Measurements from ENCODE around the gene HIVEP3. TPM values are rescaled to one million over a fixed set of nuclear protein-coding genes. Genes with fewer than 3 reads are reported as not detected.

Gene HIVEP3
- total and polyA plus RNA-seq, 2 of the 13 experiments (the other 11 are each of a cell fraction or from before 2014, with no cell fraction given): 0.05 TPM; not detected in 1

GRCh38 chr1:41917076-41917475, 1.6 kb downstream of the HIVEP3 start:
- Histone ChIP-seq H4K20me1 (ENCODE audit: insufficient read depth, low read length) (no peaks in the 10 kb centered on the region), H3K27me3 (ENCODE audit: control insufficient read depth in 1 of 2, insufficient read depth in 2 of 2, low read length in 2 of 2) (peaks cover 1 to 19% of the 10 kb centered on the region in 2 experiments; a peak in 4 of 5 replicates), H3K4me1 (ENCODE audit: insufficient read depth, low read length) (no peaks in the 10 kb centered on the region), H3K9ac (ENCODE audit: insufficient read depth, low read depth, low read length) (no peak overlapping the region), H3K4me2 (ENCODE audit: low read depth, low read length) (no peak overlapping the region), H3K9me3 (ENCODE audit: low read length) (no peaks in the 10 kb centered on the region), H2AFZ (ENCODE audit: low read length) (no peak overlapping the region), H3K79me2 (ENCODE audit: insufficient read depth, low read length) (no peaks in the 10 kb centered on the region), H3K36me3 (replicated peaks in 1 of 2; ENCODE audit: control insufficient read depth in 1 of 2, insufficient read depth in 2 of 2, low read length in 2 of 2) (no peaks in the 10 kb centered on the region), H3K4me3 (replicated peaks in 1 of 3; ENCODE audit: insufficient read depth in 1 of 3, low read depth in 2 of 3, low read length in 3 of 3) (no peak overlapping the region), H3K27ac (ENCODE audit: extremely low read length, insufficient read depth, low read length) (no peak overlapping the region)
- CTCF ChIA-PET (ENCODE audit: low intra/inter-chr PET ratio, low total read pairs): no interaction called here
- DNase-seq (ENCODE audit: low spot score) (no peak), FAIRE-seq (no peak), ATAC-seq (no peak)
- POLR2A ChIA-PET: no interaction called here
- BruUV-seq (replicated peaks): no TSS peak
- 26% methylated on average over 4 of the region's 7 CpGs for WGBS (ENCODE audit: low lambda C conversion rate)
- in situ Hi-C loops (cut with HindIII; ENCODE audit: extremely low pct_ligation_motif_present, low pct_unique_long_range_greater_than_20kb) (loop anchor here (10.0 kb wide), 1 partner anchor 58 kb away; no protein-coding TSS in a partner anchor), intact Hi-C loops (cut with micrococcal nuclease; ENCODE audit: unreplicated experiment) (no loop called here)
- TF ChIP-seq ZNF333 (CRISPR knock-in tag; IDR thresholded peaks at IDR 0.05; ENCODE audit: borderline replicate concordance) (no peak), ZUFSP (CRISPR knock-in tag; IDR thresholded peaks at IDR 0.05; ENCODE audit: borderline replicate concordance) (no peak), ZNF441 (CRISPR knock-in tag; IDR thresholded peaks at IDR 0.05; ENCODE audit: borderline replicate concordance) (no peak), LRRFIP1 (CRISPR knock-in tag; conservative IDR thresholded peaks at IDR 0.05) (no peak), MATR3 (CRISPR knock-in tag; IDR thresholded peaks at IDR 0.05) (no peak), ZNF766 (CRISPR knock-in tag; IDR thresholded peaks at IDR 0.05; ENCODE audit: borderline replicate concordance) (no peak), ZFAT (CRISPR knock-in tag; conservative IDR thresholded peaks at IDR 0.05) (no peak), ZBTB38 (CRISPR knock-in tag; IDR thresholded peaks at IDR 0.05) (no peak), SMAD1 (CRISPR knock-in tag; IDR thresholded peaks at IDR 0.05; ENCODE audit: borderline replicate concordance, low read depth) (no peak), AHDC1 (CRISPR knock-in tag; IDR thresholded peaks at IDR 0.05; ENCODE audit: borderline replicate concordance) (no peak), ZNF564 (CRISPR knock-in tag; IDR thresholded peaks at IDR 0.05) (no peak), ZNF496 (CRISPR knock-in tag; IDR thresholded peaks at IDR 0.05; ENCODE audit: insufficient replicate concordance) (no peak), ATF2 (CRISPR knock-in tag; IDR thresholded peaks at IDR 0.05) (no peak)

All from HepG2 (cell line).